ENCODE measurements around the gene RAB1B.

DNA sequence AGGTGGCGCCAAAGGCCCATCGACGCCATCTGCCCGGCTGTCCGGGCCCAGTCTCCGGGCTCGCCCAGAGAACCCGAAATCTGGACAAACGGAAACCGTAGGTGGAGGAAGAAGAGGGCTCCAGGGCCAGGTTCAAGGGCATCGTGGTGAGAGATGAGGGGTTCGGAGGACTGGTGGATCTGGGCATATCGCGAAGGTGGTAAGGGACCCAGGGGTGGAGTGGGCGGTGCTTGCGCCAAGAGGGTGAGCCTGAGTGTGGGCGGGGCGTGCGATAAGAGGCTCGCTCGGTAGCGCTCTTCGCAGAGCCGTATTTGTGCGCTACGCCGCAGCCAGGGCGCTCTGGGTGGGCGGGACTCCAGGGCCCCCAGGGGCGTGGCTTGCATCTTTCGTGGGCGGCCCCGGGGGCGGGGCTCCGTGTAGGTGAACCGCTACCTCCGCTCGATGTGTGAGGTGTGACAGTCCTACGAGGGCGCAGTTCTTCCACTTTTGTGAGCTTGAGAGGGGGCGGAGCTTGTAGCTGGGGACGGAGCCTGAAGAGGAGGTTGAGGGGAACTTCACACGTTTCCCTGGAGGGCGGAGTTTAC is 43.6 kb downstream of the RAB1B start:
- TF ChIP-seq POLR2A (IDR thresholded peaks at IDR 0.05; ENCODE audit: borderline replicate concordance, extremely low read depth, insufficient read depth, insufficient read length) (peak; percentile 32), YY1 (IDR thresholded peaks at IDR 0.05; ENCODE audit: extremely low read depth, insufficient replicate concordance, low read depth, low read length) (no peak), EGR1 (IDR thresholded peaks at IDR 0.05; ENCODE audit: low read depth) (peak; percentile 90), RAD21 (IDR thresholded peaks at IDR 0.05; ENCODE audit: low read depth) (peak; percentile 100), POLR2AphosphoS5 (IDR thresholded peaks at IDR 0.05; ENCODE audit: low read depth, low read length) (peak; percentile 48; the same call in 1 of the 2 replicates), EZH2 (IDR thresholded peaks at IDR 0.05) (no peak), EZH2phosphoT487 (IDR thresholded peaks at IDR 0.05; ENCODE audit: borderline replicate concordance) (no peak), SRF (IDR thresholded peaks at IDR 0.05; ENCODE audit: low read depth) (no peak), ZNF274 (IDR thresholded peaks at IDR 0.05; ENCODE audit: low read depth, low read length) (no peak), JUND (IDR thresholded peaks at IDR 0.05) (no peak)
- TF ChIP-seq, protein P1, sequence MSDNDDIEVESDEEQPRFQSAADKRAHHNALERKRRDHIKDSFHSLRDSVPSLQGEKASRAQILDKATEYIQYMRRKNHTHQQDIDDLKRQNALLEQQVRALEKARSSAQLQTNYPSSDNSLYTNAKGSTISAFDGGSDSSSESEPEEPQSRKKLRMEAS (IDR thresholded peaks at IDR 0.05), result no peak; the same call in 1 of the 2 replicates
- TF ChIP-seq, protein P2, sequence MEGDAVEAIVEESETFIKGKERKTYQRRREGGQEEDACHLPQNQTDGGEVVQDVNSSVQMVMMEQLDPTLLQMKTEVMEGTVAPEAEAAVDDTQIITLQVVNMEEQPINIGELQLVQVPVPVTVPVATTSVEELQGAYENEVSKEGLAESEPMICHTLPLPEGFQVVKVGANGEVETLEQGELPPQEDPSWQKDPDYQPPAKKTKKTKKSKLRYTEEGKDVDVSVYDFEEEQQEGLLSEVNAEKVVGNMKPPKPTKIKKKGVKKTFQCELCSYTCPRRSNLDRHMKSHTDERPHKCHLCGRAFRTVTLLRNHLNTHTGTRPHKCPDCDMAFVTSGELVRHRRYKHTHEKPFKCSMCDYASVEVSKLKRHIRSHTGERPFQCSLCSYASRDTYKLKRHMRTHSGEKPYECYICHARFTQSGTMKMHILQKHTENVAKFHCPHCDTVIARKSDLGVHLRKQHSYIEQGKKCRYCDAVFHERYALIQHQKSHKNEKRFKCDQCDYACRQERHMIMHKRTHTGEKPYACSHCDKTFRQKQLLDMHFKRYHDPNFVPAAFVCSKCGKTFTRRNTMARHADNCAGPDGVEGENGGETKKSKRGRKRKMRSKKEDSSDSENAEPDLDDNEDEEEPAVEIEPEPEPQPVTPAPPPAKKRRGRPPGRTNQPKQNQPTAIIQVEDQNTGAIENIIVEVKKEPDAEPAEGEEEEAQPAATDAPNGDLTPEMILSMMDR (IDR thresholded peaks at IDR 0.05 in 2 of 3, conservative IDR thresholded peaks at IDR 0.05 in 1 of 3; ENCODE audit: borderline replicate concordance in 1 of 3, insufficient read depth in 1 of 3, low read depth in 2 of 3, low read length in 2 of 3), result peak; percentile 77 to 97 (median 94); a peak in 5 of 6 replicates
